ENCODE data around the gene DNAJC6.
"Not testable (repeated sequence)": the region's sequence is repeated elsewhere in the genome, so short reads cannot be mapped to it uniquely, and the experiment has no call there.

Gene DNAJC6

GRCh38 chr1:65431111-65431705, 121.9 kb downstream of the DNAJC6 start:
- peak; percentile 50 for DNase-seq (ENCODE audit: low spot score)

DNA sequence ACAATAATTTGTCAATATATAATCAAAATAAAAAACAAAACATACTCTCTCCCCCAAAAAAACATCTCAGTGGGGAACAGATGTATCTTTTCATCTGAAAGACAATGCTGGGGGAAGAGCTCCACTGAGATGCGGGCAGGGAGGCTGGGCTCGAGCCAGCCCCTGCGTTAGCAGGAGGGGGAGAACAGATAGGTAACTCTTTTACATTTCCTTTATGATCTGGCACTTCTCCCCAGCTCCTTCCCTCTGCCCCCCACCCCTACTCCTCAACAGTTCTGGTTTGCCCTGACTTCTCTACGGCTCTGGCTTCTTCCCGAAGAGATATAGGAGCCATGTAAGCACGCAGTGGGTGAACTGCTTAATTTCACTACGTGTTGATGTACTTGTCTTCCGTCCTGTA, 123.6 kb downstream of the DNAJC6 start:
- no peak for DNase-seq (ENCODE audit: low spot score)

GRCh38 chr1:65434255-65434654, 124.9 kb downstream of the DNAJC6 start:
- DNase-seq (ENCODE audit: low spot score) = no peak

DNA sequence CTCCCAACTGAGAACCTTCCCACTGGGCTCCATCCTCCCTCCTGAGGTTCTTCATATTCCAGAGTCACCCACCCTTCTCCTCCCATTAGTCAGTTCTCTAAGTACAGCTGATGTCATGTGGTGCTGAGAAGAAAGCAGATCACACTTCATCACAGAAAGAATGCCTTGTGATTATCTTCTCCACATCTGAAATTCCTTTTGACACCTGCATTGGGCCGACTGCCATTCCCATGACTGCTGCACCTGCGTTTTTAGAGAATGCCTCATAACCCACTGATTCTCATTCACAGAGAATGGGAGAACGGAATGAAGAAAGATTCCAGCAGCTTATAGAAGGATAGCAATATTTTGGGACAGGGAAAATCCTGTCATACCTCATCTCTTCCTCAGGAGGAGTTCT, 125.4 kb downstream of the DNAJC6 start:
- DNase-seq (ENCODE audit: low spot score) = no peak

- no peak for DNase-seq (ENCODE audit: low spot score)
These were observed 126.6 kb downstream of the DNAJC6 start for GRCh38 chr1:65435987-65436386.

DNA sequence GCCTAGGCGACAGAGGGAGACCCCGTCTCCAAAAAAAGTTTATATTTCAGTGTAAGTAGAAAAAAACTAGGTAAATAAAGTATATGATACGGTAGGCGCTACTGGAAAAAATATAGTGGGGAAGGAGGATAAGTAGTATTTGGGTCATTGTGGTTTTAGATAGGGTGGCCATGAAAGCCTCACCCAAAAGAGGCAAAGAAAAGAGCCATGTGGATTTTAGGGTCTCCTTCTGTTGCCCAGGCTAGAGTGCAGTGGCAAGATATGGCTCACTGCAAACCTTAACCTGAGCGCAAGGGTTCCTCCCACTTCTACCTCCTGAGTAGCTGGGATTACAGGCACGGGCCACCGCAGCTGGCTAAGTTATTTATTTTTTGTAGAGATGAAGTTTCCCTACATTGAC, 128.3 kb downstream of the DNAJC6 start:
- no peak for DNase-seq (ENCODE audit: low spot score)

GRCh38 chr1:65440322-65440900, 131.1 kb downstream of the DNAJC6 start:
- DNase-seq (ENCODE audit: low spot score) = no peak

- DNase-seq (ENCODE audit: low spot score) = peak; percentile 38
These were observed 131.6 kb downstream of the DNAJC6 start for GRCh38 chr1:65440915-65441314.

- no peak for DNase-seq (ENCODE audit: low spot score)
These were observed 132.1 kb downstream of the DNAJC6 start for GRCh38 chr1:65441464-65441863.

DNA sequence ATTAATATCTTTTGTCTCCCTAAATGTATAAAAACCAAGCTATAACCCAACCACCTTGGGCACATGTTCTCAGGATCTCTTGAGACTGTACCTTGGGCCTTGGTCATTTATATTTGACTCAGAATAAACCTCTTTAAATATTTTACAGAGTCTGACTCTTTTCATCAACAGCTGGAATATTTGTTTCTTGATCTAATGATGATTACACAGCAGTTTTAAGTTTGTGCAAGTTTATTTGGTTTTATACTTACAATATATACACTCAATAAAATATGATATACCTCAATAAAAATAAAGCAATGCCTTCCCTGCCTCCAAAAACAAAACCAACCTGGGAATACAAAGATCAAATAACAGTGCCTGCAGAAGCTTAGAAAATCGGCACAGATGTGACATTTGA, 133.1 kb downstream of the DNAJC6 start:
- DNase-seq (ENCODE audit: low spot score) = no peak

DNA sequence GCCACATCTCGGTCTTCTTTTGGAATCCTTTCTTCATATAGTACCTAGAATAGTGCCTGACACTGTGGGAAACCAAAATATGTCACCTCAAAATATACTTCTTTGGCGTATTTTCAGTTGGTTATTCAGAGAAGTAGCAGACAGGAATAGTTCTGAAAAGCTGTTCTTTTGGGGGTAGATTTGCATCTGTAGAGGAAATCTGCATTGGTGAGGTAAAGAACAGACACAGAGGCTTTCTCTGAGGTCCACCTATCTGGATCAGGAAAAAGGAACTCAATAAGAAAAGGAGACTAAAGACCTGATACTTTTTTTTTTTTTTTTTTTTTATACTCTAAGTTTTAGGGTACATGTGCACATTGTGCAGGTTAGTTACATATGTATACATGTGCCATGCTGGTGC, 134.3 kb downstream of the DNAJC6 start:
- no peak for DNase-seq (ENCODE audit: low spot score)

DNA sequence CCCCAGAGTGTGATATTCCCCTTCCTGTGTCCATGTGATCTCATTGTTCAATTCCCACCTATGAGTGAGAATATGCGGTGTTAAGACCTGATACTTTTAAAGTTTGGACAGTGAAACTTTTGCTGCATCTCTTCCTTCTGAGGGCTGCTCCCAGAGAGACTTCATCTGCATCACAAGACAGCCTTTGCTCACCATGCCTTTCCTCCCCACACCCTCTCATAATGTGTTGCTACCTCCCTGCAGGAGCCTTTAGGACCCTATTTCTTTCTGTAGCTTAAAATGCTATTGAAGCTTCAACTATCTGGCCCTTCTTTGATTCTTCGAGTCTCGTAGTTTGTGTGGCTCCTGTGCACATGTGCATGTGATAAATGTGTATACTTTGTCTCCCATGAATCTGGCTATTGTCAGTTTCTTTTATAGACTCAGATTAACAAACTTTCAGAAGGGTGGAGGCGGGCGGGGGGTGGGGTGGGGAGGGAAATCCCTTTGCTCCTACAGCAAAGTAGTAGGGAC, 134.8 kb downstream of the DNAJC6 start:
- DNase-seq (ENCODE audit: low spot score) = no peak

DNA sequence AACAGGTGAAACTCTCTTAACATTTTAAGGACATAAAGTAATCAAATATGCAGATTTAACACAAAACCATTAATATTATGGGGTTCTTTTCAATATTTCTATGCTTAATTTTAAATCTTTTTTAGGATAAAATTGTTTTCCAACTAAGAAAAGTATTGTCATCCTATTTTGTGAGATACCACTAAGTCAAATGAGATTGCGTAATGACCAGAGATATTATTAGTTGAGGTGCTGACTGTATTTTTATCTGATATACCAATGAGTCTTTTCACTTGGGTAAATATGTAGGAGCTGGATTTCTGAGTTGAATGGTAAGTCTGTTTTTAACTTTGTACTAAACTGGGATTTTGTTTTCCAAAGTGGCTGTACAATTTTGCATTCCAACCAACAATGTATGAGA, 136.5 kb downstream of the DNAJC6 start:
- no peak for DNase-seq (ENCODE audit: low spot score)

GRCh38 chr1:65449214-65449823, 140.0 kb downstream of the DNAJC6 start:
- DNase-seq (ENCODE audit: low spot score) = no peak

DNA sequence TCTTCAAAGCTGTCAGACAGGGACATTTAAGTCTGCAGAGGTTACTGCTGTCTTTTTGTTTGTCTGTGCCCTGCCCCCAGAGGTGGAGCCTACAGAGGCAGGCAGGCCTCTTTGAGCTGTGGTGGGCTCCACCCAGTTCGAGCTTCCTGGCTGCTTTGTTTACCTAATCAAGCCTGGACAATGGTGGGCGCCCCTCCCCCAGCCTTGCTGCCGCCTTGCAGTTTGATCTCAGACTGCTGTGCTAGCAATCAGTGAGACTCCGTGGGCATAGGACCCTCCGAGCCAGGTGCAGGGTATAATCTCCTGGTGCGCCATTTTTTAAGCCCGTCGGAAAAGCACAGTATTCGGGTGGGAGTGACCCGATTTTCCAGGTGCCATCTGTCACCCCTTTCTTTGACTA, 146.3 kb downstream of the DNAJC6 start:
- DNase-seq (ENCODE audit: low spot score) = not testable (repeated sequence)

DNA sequence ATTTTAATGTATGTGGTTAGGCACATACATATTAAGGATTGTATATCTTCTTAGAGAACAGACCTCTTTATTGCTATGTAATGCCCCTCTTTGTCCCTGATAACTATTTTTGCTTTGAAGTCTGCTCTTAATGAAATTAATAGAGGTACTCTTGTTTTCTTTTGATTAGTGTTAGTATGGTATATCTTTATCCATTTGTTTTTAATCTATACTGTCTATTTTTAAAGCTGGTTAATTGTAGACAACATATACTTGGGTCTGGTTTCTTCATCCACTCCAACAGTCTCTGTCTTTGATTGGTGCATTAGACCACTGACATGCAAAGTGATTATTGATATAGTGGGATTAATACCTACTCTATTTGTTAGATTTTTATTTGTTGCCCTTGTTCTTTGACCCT, 147.1 kb downstream of the DNAJC6 start:
- no peak for DNase-seq (ENCODE audit: low spot score)

GRCh38 chr1:65457868-65458267, 148.5 kb downstream of the DNAJC6 start:
- DNase-seq (ENCODE audit: low spot score) = no peak

GRCh38 chr1:65458730-65459396, 149.5 kb downstream of the DNAJC6 start:
- no peak for DNase-seq (ENCODE audit: low spot score)

DNA sequence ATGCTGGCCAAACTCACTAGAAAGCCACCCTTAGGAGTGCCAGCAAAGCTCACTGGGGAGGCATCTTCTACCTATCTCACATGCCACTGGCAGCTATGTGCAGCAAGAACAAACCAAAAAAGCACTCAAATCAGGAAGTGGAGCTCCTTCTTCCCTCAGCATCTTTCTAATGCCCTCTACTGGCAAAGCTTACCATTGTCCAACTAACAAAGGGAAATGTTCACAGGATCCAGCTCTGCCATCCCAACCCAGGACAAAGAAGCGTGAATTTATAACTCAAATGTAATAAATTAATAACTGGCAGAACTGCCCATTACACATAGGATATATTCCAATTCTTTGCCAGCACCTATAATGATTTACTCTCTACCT, 150.0 kb downstream of the DNAJC6 start:
- peak; percentile 42 for DNase-seq (ENCODE audit: low spot score)

Measured in Ammon's horn (tissue), 1 donor.